GM13976 (cell line): ENCODE results near the gene CNST.
"Not testable (repeated sequence)": the region's sequence is repeated elsewhere in the genome, so short reads cannot be mapped to it uniquely, and the experiment has no call there.

ENCODE experiments used
- DNase-seq: peaks from one replicate; pipeline ENCODE4 v3.0.0; 2012; ENCODE audit warnings: low spot score
- CTCF ChIP-seq: IDR thresholded peaks from 2 replicates; pipeline ENCODE4 v1.5.1; 2012; ENCODE audit warnings: borderline replicate concordance, mild to moderate bottlenecking; ENCODE audit not compliant: insufficient read depth; ENCODE audit errors: extremely low read depth, missing control alignments, control extremely low read depth
- in situ Hi-C: fragments of 300-500 bp; cut with MboI; formaldehyde crosslinking; loops from one replicate; pipeline ENCODE4 v1.12.0; 2022; ENCODE audit warnings: low sequenced_read_pairs, mixed read lengths, inconsistent platforms; ENCODE audit not compliant: unreplicated experiment

Gene CNST

GRCh38 chr1:246552110-246552509 lies 14.1 kb upstream of the CNST start:
- no peak for DNase-seq
- no peak for TF ChIP-seq CTCF
- in situ Hi-C loops: no loop called here

GRCh38 chr1:246554201-246554600 lies 12.1 kb upstream of the CNST start:
- DNase-seq: no peak
- TF ChIP-seq CTCF: no peak
- in situ Hi-C loops: no loop called here

- DNase-seq: no peak
- TF ChIP-seq CTCF: no peak
- in situ Hi-C loops: no loop called here
Observed at GRCh38 chr1:246558041-246558440, 8.2 kb upstream of the CNST start.

- no peak for TF ChIP-seq CTCF
- no peak for DNase-seq
- in situ Hi-C loops: no loop called here
Observed at GRCh38 chr1:246559310-246559709, 6.9 kb upstream of the CNST start.

- in situ Hi-C loops: not testable (repeated sequence)
Observed at GRCh38 chr1:246560833-246561232, 5.4 kb upstream of the CNST start.

GRCh38 chr1:246564839-246565750 lies 1.2 kb upstream of the CNST start:
- TF ChIP-seq CTCF: no peak
- DNase-seq: no peak
- in situ Hi-C loops: no loop called here

More at GRCh38 chr1:246560833-246561232, 5.4 kb upstream of the CNST start:
- DNase-seq: not testable (repeated sequence)

- in situ Hi-C loops: no loop called here
- no peak for DNase-seq
- no peak for TF ChIP-seq CTCF
Observed at GRCh38 chr1:246565751-246566127, 517 bp upstream of the CNST start.
